GM12878 (cell line): ENCODE results near the gene HSD17B12. TPM values are rescaled to one million over a fixed set of nuclear protein-coding genes. Genes with fewer than 3 reads are reported as not detected.

Experiments used
- ATAC-seq: fragments of 200-7000 bp; cut with Tn5 transposase; 3 replicates; pipeline ENCODE4 v1.9.1; 2020; ENCODE audit warnings: mild to moderate bottlenecking, moderate library complexity
- BruUV-seq: library from RNA; stranded (reverse); fragments of 400-500 nt; replicated peaks from 2 replicates; lab custom pipeline; 2021; lab: Mats Ljungman, UMichigan
- CTCF ChIA-PET: fragments of 300-600 bp; sonication (Branson Sonifier 250); formaldehyde crosslinking; extraction: SDS; loops from one replicate; lab custom pipeline; 2021; ENCODE audit warnings: inconsistent platforms; lab: Yijun Ruan, JAX
- POLR2A ChIA-PET: fragments of 350-600 bp; formaldehyde crosslinking; extraction: SDS; loops from one replicate; lab custom pipeline; 2021; ENCODE audit warnings: inconsistent platforms; lab: Charles Lee
- RAD21 ChIA-PET: fragments of 300-600 bp; sonication (Branson Sonifier 250); formaldehyde crosslinking; loops from one replicate; lab custom pipeline; 2023; ENCODE audit warnings: antibody characterized with exemption; ENCODE audit not compliant: unreplicated experiment; lab: Charles Lee
- SMC1A ChIA-PET: fragments of 300-600 bp; sonication (Branson Sonifier 250); formaldehyde crosslinking; loops from one replicate; lab custom pipeline; 2023; ENCODE audit not compliant: unreplicated experiment, uncharacterized antibody; lab: Charles Lee
- DNase-seq: peaks from one replicate; pipeline ENCODE4 v3.0.0-alpha.2; 2011; ENCODE audit warnings: low read depth, low spot score
- FAIRE-seq: peaks from 3 replicates; lab custom pipeline; 2011; peaks lifted over from hg19 to GRCh38; lab: Jason Lieb, UNC
- H2AFZ ChIP-seq: 2 replicates; pipeline ENCODE4 v1.6.0; 2011; ENCODE audit warnings: low read depth, low read length, control low read depth; ENCODE audit not compliant: control insufficient read depth
- H3K27ac ChIP-seq: 2 replicates; pipeline ENCODE4 v1.5.1; 2011; ENCODE audit warnings: control low read depth; ENCODE audit not compliant: control insufficient read depth, insufficient read depth
- H3K27me3 ChIP-seq, 2 experiments: replicated peaks in 1 of 2; 2 replicates each; pipeline versions ENCODE4 v1.6.0 to v1.6.1; 2011; ENCODE audit warnings: low read length in 1 of 2; ENCODE audit not compliant: control insufficient read depth in 2 of 2, insufficient read depth in 2 of 2
- H3K36me3 ChIP-seq, 2 experiments: 2 replicates each; pipeline ENCODE4 v1.5.1; 2011; ENCODE audit warnings: low read length in 1 of 2; ENCODE audit not compliant: control insufficient read depth in 2 of 2, insufficient read depth in 2 of 2
- H3K4me1 ChIP-seq: 2 replicates; pipeline ENCODE4 v1.6.1; 2011; ENCODE audit warnings: mild to moderate bottlenecking, low read length, moderate library complexity, mixed read lengths; ENCODE audit not compliant: control insufficient read depth, insufficient read depth
- H3K4me2 ChIP-seq: 2 replicates; pipeline ENCODE4 v1.6.0; 2011; ENCODE audit warnings: control low read depth; ENCODE audit not compliant: control insufficient read depth, insufficient read depth
- H3K4me3 ChIP-seq: fragments of 200-600 bp; sonication (generic); 2 replicates; pipeline ENCODE4 v1.5.1; 2016
- H3K79me2 ChIP-seq: 2 replicates; pipeline ENCODE4 v1.6.0; 2011; ENCODE audit warnings: low read length; ENCODE audit not compliant: control insufficient read depth, insufficient read depth
- H3K9ac ChIP-seq: 2 replicates; pipeline ENCODE4 v1.8.0; 2011; ENCODE audit warnings: low read length, control low read depth, mixed read lengths; ENCODE audit not compliant: control insufficient read depth, insufficient read depth
- H3K9me3 ChIP-seq: replicated peaks from 3 replicates; pipeline ENCODE4 v1.5.1; 2011; ENCODE audit warnings: mild to moderate bottlenecking, low read length; ENCODE audit not compliant: control insufficient read depth, insufficient read depth
- H4K20me1 ChIP-seq: 2 replicates; pipeline ENCODE4 v1.6.0; 2011; ENCODE audit not compliant: control insufficient read depth, insufficient read depth
- ATF3 ChIP-seq: IDR thresholded peaks from 2 replicates; pipeline ENCODE4 v1.6.1; 2011; ENCODE audit warnings: low read depth, mild to moderate bottlenecking, low read length, moderate library complexity, borderline replicate concordance; ENCODE audit errors: extremely low read depth
- BCLAF1 ChIP-seq: fragments of 450-650 bp; IDR thresholded peaks from 2 replicates; pipeline ENCODE4 v1.6.1; 2017; ENCODE audit warnings: antibody characterized with exemption, mild to moderate bottlenecking, moderate library complexity
- BMI1 ChIP-seq: fragments of 450-650 bp; IDR thresholded peaks from 2 replicates; pipeline ENCODE4 v1.6.1; 2016; ENCODE audit warnings: mild to moderate bottlenecking, moderate library complexity, borderline replicate concordance
- CBFB ChIP-seq: IDR thresholded peaks from 2 replicates; pipeline ENCODE4 v1.6.1; 2016; ENCODE audit warnings: antibody characterized with exemption, low read depth
- CEBPB ChIP-seq, 2 experiments: fragments of 150-350 bp in 1 of 2; IDR thresholded peaks; 2 replicates each; pipeline ENCODE4 v1.6.1; 2012 to 2014; ENCODE audit warnings: low read depth in 2 of 2, low read length in 2 of 2, borderline replicate concordance in 1 of 2, inconsistent platforms in 1 of 2
- CHD4 ChIP-seq: fragments of 200-600 bp; sonication (generic); IDR thresholded peaks from 2 replicates; pipeline ENCODE4 v1.6.1; 2016; ENCODE audit warnings: mild to moderate bottlenecking
- EP300 ChIP-seq, 2 experiments: fragments of 150-350 bp in 1 of 2; IDR thresholded peaks; 2 replicates each; pipeline ENCODE4 v1.6.1; 2011 to 2012; ENCODE audit warnings: low read depth in 2 of 2, low read length in 2 of 2, borderline replicate concordance in 1 of 2, improper control_type of control experiment in 1 of 2, inconsistent platforms in 1 of 2; ENCODE audit not compliant: control insufficient read depth in 1 of 2
- KAT2A ChIP-seq: conservative IDR thresholded peaks from 2 replicates; pipeline ENCODE4 v1.6.1; 2011; ENCODE audit warnings: low read depth, low read length; ENCODE audit not compliant: control insufficient read depth
- MEF2B ChIP-seq: fragments of 450-650 bp; IDR thresholded peaks from 2 replicates; pipeline ENCODE4 v1.6.1; 2018; ENCODE audit warnings: mild to moderate bottlenecking, moderate library complexity; ENCODE audit not compliant: partially characterized antibody, poor library complexity, severe bottlenecking
- MTA3 ChIP-seq: IDR thresholded peaks from 2 replicates; pipeline ENCODE4 v1.6.1; 2012; ENCODE audit warnings: low read length, inconsistent platforms, borderline replicate concordance
- NFYB ChIP-seq: IDR thresholded peaks from 2 replicates; pipeline ENCODE4 v1.6.1; 2011; ENCODE audit warnings: low read depth, mild to moderate bottlenecking, low read length, improper control_type of control experiment, moderate library complexity; ENCODE audit not compliant: insufficient read depth
- NRF1 ChIP-seq: conservative IDR thresholded peaks from 2 replicates; pipeline ENCODE4 v1.6.1; 2011; ENCODE audit warnings: mild to moderate bottlenecking, low read depth, low read length, improper control_type of control experiment
- POLR2A ChIP-seq: IDR thresholded peaks from 2 replicates; pipeline ENCODE4 v1.6.1; 2011; ENCODE audit warnings: low read depth, mild to moderate bottlenecking, low read length
- RFX5 ChIP-seq: IDR thresholded peaks from 2 replicates; pipeline ENCODE4 v1.6.1; 2011; ENCODE audit warnings: low read depth, low read length, improper control_type of control experiment
- SIN3A ChIP-seq: IDR thresholded peaks from 2 replicates; pipeline ENCODE4 v1.6.1; 2012; ENCODE audit warnings: low read depth, low read length, improper control_type of control experiment
- ZBTB40 ChIP-seq: fragments of 450-650 bp; IDR thresholded peaks from 2 replicates; pipeline ENCODE4 v1.6.1; 2016; ENCODE audit warnings: mild to moderate bottlenecking, moderate library complexity, borderline replicate concordance
- ZNF217 ChIP-seq: fragments of 450-650 bp; IDR thresholded peaks from 2 replicates; pipeline ENCODE4 v1.6.1; 2017; ENCODE audit warnings: antibody characterized with exemption, mild to moderate bottlenecking
- WGBS: methylation state at CpG from one replicate; pipeline ENCODE4 v1.1.6; 2016; ENCODE audit warnings: low lambda C conversion rate; ENCODE audit not compliant: insufficient replicate concordance, insufficient coverage; ENCODE audit errors: missing lambda C conversion rate; 5-methylcytosine and 5-hydroxymethylcytosine counted together
- in situ Hi-C: fragments of 300-500 bp; cut with MboI; formaldehyde crosslinking; loops from 9 replicates; pipeline ENCODE4 v1.14.3; 2018; ENCODE audit warnings: mixed read lengths
- intact Hi-C: fragments of 100-400 bp; cut with micrococcal nuclease; formaldehyde crosslinking; loops from one replicate; pipeline ENCODE4 v1.14.2; 2022; ENCODE audit not compliant: unreplicated experiment
- polyA plus RNA-seq, 11 experiments: library from polyadenylated mRNA; depleted of rRNA in 4 of 11; unstranded in 6 of 11; stranded (reverse) in 5 of 11; fragments of >200 nt; fragmentation: Nextera tagmentation in 4 of 11; fragmentation: Illumina TruSeq in 1 of 11; extraction: Ambion mirVana in 4 of 11; extraction: Trizol in 1 of 11; gene quantifications; 1 replicate in 1 of 11; 2 replicates in 10 of 11; pipeline versions ENCODE4 v1.2.1 to v1.2.3, GENCODE V29; 2011 to 2016; ENCODE audit warnings: inconsistent platforms in 2 of 11, missing spikeins in 2 of 11, low read depth in 1 of 11
- total RNA-seq, 4 experiments: library from RNA; depleted of rRNA in 3 of 4; stranded (reverse); fragments of >200 nt in 3 of 4; fragmentation: Illumina TruSeq in 1 of 4; extraction: Trizol in 1 of 4; gene quantifications; 2 replicates each; pipeline versions ENCODE4 v1.2.1 to v1.2.3, GENCODE V29; 2013 to 2021

Gene HSD17B12
- total and polyA plus RNA-seq, 10 of the 15 experiments (the other 5 are each of a cell fraction or from before 2014, with no cell fraction given), result 23.6 to 88.0 (median 64.7) TPM

- no peak for TF ChIP-seq BMI1
- TF ChIP-seq CEBPB (IDR thresholded peaks at IDR 0.05; ENCODE audit: borderline replicate concordance in 1 of 2, low read depth in 2 of 2, low read length in 2 of 2), result no peak
- TF ChIP-seq MTA3, result no peak
- TF ChIP-seq NRF1, result no peak
These were observed 153.1 kb downstream of the HSD17B12 start (continued) for GRCh38 chr11:43833657-43834073.

- no TSS peak for BruUV-seq
- H3K36me3 ChIP-seq, result no peaks in the 10 kb centered on the region; a peak in 2 of 4 replicates
- no peak overlapping the region for H3K9ac ChIP-seq
- no peaks in the 10 kb centered on the region for H4K20me1 ChIP-seq
- ChIA-PET POLR2A (no interaction called here), SMC1A (interaction anchor here (2.3 kb wide), 1 partner anchor 17 kb away, joined by 5 read pairs; no protein-coding TSS in a partner anchor), CTCF (interaction anchor here (0.9 to 5.4 kb wide), 2 partner anchors 8 to 18 kb away, joined by 5 to 35 read pairs; no protein-coding TSS in a partner anchor), RAD21 (no interaction called here)
- no peak for DNase-seq
- no peaks in the 10 kb centered on the region for H3K79me2 ChIP-seq
- ATAC-seq, result no peak
- no peaks in the 10 kb centered on the region for H3K9me3 ChIP-seq
- no peak overlapping the region for H2AFZ ChIP-seq
- intact Hi-C loops, result no loop called here
- WGBS, result 97% methylated on average over 2 of the region's 2 CpGs
- no peaks in the 10 kb centered on the region for H3K27me3 ChIP-seq
- no peak overlapping the region for H3K4me3 ChIP-seq
- in situ Hi-C loops, result no loop called here
- no peaks in the 10 kb centered on the region for H3K4me1 ChIP-seq
- H3K4me2 ChIP-seq, result no peak overlapping the region
- no peak overlapping the region for H3K27ac ChIP-seq
- TF ChIP-seq SIN3A (no peak), RFX5 (no peak), EP300 (IDR thresholded peaks at IDR 0.05; ENCODE audit: borderline replicate concordance in 1 of 2, control insufficient read depth in 1 of 2, low read depth in 2 of 2, low read length in 2 of 2) (no peak), CBFB (no peak), ATF3 (no peak), MEF2B (no peak), ZNF217 (no peak), NFYB (no peak), BCLAF1 (no peak), KAT2A (no peak), ZBTB40 (no peak), POLR2A (no peak), CHD4 (no peak)
- no peak for FAIRE-seq
These were observed 153.7 kb downstream of the HSD17B12 start for GRCh38 chr11:43834286-43834685.
